ENCODE measurements around the gene GOLGA6L10. TPM values are rescaled to one million over a fixed set of nuclear protein-coding genes. Genes with fewer than 3 reads are reported as not detected.
"Not testable (repeated sequence)": the region's sequence is repeated elsewhere in the genome, so short reads cannot be mapped to it uniquely, and the experiment has no call there.

GOLGA6L10 gene
- total RNA-seq, 4 donors from 2014 or later, result 0.39 to 1.2 (median 0.85) TPM

- no CpG with 5 or more reads among the region's 10 CpGs for WGBS, 2 donors
- H3K4me3 ChIP-seq (ENCODE audit: low read depth, poor library complexity, severe bottlenecking); intact Hi-C loops (cut with DNase I; ENCODE audit: low total_unique reads): not testable (repeated sequence)
- DNase-seq (ENCODE audit: low spot score in 2 of 2), result peak in 1 of 2 donors; percentile 3
Measured at GRCh38 chr15:82322488-82322887, 26.8 kb downstream of the GOLGA6L10 start.

DNA sequence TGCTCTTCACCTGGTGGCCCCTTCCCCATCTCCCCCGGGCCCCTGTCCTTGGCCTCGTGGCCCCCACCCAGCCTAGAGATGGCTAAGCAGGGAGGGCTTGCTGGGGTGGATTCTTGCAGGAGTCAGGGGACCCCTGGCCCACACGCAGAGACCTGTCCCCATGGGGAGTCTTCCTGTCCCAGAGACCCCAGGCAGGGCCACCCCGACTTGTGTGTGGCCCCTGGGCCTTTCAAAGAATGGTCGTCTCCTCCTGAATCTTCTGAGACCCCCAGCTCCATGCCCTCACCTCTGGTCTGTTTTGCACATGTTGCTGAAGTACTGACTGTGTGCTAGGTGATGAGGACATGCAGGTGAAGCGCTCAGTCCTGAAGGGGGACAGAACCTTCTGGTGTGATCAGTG, 28.4 kb downstream of the GOLGA6L10 start:
- intact Hi-C loops (cut with DNase I; ENCODE audit: low total_unique reads); H3K4me3 ChIP-seq (ENCODE audit: low read depth, poor library complexity, severe bottlenecking): not testable (repeated sequence)
- 67 to 71% methylated on average over 3 of the region's 6 CpGs for WGBS, 2 donors
- DNase-seq (ENCODE audit: low spot score in 2 of 2), result peak in 1 of 2 donors; percentile 31

DNA sequence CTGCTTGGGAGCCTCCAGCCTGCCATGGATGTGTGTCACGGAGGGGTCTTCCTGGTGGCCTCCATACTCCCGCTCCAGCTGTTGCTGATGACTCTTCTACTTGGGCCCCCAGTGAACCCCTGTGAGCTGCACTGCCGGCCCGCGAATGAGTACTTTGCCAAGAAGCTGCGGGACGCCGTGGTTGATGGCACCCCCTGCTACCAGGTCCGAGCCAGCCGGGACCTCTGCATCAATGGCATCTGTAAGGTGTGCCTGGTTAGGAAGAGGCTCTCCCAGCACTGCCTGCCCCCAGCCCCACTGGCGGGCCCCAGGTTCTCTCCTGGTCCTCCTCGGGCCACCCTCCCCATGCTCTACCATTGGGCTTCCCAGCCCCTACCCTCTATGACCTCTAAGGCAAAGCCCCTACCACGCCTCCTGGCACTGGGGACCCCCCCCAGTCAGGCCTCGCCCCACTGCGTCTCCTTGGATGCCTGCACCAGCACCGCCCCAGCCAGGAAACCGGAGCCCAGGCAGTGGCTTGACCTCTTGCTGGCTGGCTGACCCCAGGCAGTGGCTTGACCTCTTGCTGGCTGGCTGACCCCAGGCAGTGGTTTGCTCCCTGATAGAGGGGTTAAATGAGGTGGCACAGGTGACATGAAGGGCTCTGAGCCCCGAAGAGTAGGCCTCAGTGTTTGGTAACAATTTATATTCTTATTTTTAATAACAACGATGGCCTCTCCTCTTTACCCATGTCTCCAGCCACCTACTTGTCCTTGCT, 29.6 kb downstream of the GOLGA6L10 start:
- 72 to 90% methylated on average over 7 to 13 of the region's 19 CpGs for WGBS, 2 donors
- H3K4me3 ChIP-seq (ENCODE audit: low read depth, poor library complexity, severe bottlenecking); intact Hi-C loops (cut with DNase I; ENCODE audit: low total_unique reads): not testable (repeated sequence)
- DNase-seq (ENCODE audit: low spot score in 2 of 2), result peak in 1 of 2 donors; percentile 81

GRCh38 chr15:82318281-82318680, 31.0 kb downstream of the GOLGA6L10 start:
- 88 to 92% methylated on average over 7 of the region's 8 CpGs for WGBS, 2 donors
- intact Hi-C loops (cut with DNase I; ENCODE audit: low total_unique reads); H3K4me3 ChIP-seq (ENCODE audit: low read depth, poor library complexity, severe bottlenecking): not testable (repeated sequence)
- peak in 1 of 2 donors; percentile 83 for DNase-seq (ENCODE audit: low spot score in 2 of 2)

DNA sequence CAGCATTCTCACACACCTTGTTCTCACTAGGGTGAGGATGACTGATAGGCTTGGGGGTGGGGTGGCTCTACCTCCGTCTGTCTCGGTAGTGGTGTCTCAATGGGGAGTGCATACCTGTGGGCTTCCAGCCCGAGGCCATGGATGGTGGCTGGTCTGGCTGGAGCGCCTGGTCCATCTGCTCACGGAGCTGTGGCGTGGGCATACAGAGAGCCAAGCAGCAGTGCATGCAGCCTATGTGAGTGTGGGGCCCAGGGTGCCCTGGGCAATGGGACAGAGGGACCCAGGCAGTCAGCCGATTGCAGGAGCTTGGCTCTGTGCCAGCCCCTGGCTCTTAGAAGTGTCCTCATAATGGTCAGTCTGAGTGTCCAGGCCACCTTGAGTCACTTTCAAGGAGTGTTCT, 31.8 kb downstream of the GOLGA6L10 start:
- WGBS, 2 donors, result 86 to 94% methylated on average over 6 of the region's 7 CpGs
- intact Hi-C loops (cut with DNase I; ENCODE audit: low total_unique reads); H3K4me3 ChIP-seq (ENCODE audit: low read depth, poor library complexity, severe bottlenecking): not testable (repeated sequence)
- peak in 1 of 2 donors; percentile 75 for DNase-seq (ENCODE audit: low spot score in 2 of 2)

DNA sequence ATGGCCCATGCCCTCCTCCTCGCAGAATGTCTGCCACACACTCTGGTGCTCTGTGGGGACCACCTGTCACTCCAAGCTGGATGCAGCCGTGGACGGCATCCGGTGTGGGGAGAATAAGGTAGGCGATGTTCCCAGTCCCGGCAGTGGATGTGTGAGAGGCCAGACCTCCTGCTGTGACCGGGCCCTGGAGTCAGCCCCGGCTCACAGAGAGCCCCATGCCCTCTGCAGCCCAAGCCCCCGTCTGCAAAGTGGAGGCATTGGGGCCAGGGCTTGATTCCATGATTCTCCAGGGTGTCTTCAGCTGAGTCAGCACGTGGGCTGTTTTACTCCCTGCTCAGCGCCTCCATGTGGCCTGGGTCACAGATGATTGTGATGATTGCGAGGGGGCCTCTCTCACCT, 32.2 kb downstream of the GOLGA6L10 start:
- 73 to 85% methylated on average over 12 of the region's 12 CpGs for WGBS, 2 donors
- H3K4me3 ChIP-seq (ENCODE audit: low read depth, poor library complexity, severe bottlenecking), result no peak overlapping the region
- intact Hi-C loops (cut with DNase I; ENCODE audit: low total_unique reads), result no loop called here
- TF ChIP-seq POLR2A (IDR thresholded peaks at IDR 0.05), result no peak
- TF ChIP-seq, protein P1, sequence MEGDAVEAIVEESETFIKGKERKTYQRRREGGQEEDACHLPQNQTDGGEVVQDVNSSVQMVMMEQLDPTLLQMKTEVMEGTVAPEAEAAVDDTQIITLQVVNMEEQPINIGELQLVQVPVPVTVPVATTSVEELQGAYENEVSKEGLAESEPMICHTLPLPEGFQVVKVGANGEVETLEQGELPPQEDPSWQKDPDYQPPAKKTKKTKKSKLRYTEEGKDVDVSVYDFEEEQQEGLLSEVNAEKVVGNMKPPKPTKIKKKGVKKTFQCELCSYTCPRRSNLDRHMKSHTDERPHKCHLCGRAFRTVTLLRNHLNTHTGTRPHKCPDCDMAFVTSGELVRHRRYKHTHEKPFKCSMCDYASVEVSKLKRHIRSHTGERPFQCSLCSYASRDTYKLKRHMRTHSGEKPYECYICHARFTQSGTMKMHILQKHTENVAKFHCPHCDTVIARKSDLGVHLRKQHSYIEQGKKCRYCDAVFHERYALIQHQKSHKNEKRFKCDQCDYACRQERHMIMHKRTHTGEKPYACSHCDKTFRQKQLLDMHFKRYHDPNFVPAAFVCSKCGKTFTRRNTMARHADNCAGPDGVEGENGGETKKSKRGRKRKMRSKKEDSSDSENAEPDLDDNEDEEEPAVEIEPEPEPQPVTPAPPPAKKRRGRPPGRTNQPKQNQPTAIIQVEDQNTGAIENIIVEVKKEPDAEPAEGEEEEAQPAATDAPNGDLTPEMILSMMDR (IDR thresholded peaks at IDR 0.05), result no peak
- no peak for DNase-seq (ENCODE audit: low spot score in 2 of 2)

- intact Hi-C loops (cut with DNase I; ENCODE audit: low total_unique reads); H3K4me3 ChIP-seq (ENCODE audit: low read depth, poor library complexity, severe bottlenecking): not testable (repeated sequence)
- WGBS, 2 donors, result 87 to 94% methylated on average over 20 to 21 of the region's 23 CpGs
- peak in 1 of 2 donors; percentile 76 for DNase-seq (ENCODE audit: low spot score in 2 of 2)
Measured at GRCh38 chr15:82316247-82317090, 32.8 kb downstream of the GOLGA6L10 start.

DNA sequence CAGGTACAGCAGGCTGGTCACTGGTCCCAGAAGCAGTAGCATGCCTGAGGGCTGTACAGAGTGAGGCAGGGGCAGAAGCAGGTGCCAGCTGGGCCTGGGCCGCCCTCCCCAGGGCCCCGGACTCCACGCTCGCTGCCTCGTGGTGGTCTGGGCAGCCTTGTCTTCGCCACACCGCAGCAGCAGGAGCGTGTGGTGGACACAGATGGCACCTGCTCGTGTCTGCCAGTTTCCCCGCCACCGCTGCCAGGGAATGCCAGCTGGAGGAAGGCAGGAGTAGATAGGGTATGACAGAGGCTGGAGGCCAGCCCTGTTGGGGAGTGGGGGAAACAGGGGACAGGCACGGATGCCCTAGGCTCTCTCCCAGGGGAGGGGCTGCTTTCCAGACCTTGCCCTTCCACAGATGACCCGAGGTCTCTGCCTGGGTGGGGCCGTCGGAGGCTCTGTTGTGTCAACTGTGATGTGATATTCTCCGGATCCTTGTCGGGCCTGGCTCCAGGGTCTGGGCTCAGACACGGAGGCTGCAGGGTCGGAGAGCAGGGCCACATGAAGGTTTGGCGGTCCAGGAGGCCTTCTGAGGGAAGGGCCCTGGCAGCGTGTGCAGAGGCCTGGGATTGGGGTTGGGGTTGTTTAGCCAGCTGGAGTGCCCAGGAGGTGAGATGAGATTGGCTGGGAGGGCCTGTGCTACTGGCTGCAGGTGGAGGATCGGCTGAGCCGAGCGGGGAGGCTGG, 33.6 kb downstream of the GOLGA6L10 start:
- peak in 1 of 2 donors; percentile 50 for DNase-seq (ENCODE audit: low spot score in 2 of 2)

More for the DNA sequence above, 33.6 kb downstream of the GOLGA6L10 start:
- intact Hi-C loops (cut with DNase I; ENCODE audit: low total_unique reads), result no loop called here
- no peak overlapping the region for H3K4me3 ChIP-seq (ENCODE audit: low read depth, poor library complexity, severe bottlenecking)
- no peak for TF ChIP-seq POLR2A (IDR thresholded peaks at IDR 0.05)
- TF ChIP-seq, protein P1 (IDR thresholded peaks at IDR 0.05), result no peak
- WGBS, 2 donors, result 88 to 89% methylated on average over 12 to 24 of the region's 24 CpGs
